ENCODE measurements around the gene UTP3.
"Not testable (repeated sequence)": the region's sequence is repeated elsewhere in the genome, so short reads cannot be mapped to it uniquely, and the experiment has no call there.

UTP3 gene

DNA sequence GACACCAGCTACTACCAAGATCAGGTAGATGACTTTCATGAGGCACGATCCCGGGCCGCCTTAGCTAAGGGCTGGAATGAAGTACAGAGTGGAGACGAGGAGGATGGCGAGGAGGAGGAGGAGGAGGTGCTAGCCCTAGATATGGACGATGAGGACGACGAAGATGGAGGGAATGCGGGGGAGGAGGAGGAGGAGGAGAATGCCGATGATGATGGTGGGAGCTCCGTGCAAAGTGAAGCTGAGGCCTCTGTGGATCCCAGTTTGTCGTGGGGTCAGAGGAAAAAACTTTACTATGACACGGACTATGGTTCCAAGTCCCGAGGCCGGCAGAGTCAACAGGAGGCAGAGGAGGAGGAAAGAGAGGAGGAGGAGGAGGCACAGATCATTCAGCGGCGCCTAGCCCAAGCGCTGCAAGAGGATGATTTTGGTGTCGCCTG is 481 bp downstream of the UTP3 start:
- no peak for DNase-seq

DNA sequence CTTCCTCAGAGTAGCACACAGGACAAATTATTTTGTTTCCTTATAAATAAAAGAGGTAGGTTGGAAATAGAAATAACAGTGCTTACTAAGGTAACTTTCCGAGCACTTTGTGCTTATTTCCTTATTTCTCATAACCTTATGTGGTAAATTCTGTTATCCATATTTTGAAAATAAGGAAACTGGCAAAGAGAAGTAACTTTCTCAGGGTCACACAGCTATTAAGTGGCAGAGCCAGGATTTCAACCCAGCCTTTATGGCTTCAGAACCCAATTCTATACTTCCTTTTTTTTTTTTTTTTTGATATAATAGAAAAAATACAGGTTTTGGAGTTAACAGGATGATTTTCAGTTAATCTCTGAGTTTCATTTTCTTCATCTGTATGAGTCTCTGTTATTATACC is 3.3 kb downstream of the UTP3 start:
- DNase-seq = no peak

DNA sequence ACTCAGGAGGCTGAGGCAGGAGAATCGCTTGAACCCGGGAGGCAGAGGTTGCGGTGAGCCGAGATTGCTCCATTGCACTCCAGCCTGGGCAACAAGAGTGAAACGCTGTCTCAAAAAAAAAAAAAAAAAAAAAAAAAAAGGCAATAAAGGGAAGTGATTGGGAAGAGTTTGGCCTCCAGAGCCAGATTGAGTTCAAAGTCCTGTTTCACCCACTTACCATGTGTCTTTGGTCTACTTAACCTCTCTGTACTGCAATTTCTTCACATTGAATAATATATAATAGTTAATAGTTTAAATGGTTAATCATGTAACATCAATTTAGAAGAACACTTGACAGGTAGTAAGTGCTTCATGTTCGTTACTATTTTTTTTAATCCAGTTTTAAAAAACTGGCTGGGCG is 6.3 kb downstream of the UTP3 start:
- not testable (repeated sequence) for DNase-seq

DNA sequence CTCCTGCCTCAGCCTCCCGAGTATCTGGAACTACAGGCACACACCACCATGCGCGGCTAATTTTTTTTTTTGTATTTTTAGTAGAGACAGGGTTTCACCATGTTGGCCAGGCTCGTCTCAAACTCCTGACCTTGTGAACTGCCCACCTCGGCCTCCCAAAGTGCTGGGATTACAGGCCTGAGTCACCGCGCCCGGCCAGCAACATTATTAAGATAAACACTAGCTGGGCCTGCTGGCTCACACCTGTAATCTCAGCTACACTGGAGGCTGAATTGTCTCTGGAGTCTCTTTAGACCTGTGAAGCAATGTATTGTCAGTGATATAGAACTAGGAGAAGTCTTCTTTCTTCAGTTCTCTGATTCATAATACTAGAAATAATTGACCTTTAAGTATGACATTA is 10.1 kb downstream of the UTP3 start:
- DNase-seq = not testable (repeated sequence)

DNA sequence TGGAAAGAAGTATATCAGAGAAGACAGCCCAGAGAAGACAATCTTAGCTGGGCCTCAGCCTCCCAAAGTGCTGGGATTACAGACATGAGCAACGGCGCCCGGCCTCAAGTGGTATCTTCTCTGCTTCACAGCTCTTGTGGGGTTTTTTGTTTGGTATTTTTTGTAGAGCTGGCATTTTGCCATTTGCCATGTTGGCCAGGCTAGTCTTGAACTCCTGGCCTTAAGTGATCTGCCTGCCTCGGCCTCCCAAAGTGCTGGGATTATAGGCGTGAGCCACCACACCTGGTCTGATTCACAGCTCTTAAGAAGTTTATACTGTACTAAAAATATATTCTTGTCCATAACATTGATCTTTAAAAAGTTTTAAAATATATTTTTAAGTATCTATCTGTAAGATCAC is 12.4 kb downstream of the UTP3 start:
- DNase-seq = no peak

DNA sequence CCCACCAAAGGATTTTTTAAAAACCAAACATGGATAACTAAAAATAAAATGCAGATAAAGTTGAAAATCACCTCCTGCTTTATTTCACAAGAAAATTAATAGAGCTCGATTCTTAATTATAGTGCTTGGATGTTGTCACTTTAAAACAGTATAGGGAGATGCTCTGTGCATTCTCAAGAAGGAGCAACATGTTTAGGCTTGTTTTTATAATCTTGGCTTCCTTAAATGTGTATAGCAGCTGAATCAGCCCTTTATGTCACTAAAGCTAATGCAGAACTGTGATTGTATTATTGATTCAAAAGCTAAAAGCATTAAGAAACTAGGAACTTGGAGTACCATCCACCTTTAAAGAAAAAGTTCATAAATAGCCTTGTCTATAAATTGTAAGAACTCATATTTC is 12.9 kb downstream of the UTP3 start:
- DNase-seq = no peak

DNA sequence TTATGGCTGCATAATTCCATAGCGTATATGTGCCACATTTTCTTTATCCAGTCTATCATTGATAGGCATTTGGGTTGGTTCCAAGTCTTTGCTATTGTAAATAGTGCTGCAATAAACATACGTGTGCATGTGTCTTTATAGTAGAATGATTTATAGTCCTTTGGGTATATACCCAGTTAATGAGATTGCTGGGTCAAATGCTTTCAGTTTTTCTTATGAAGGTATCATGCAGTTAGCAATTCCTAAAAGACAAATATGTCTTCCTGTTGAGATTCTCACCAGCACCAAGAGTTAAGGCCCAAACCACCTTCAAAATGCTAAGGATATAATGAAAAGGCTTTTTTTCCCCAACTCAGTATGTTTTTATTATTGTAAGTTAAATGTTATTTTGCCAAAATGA is 14.3 kb downstream of the UTP3 start:
- DNase-seq = not testable (repeated sequence)

DNA sequence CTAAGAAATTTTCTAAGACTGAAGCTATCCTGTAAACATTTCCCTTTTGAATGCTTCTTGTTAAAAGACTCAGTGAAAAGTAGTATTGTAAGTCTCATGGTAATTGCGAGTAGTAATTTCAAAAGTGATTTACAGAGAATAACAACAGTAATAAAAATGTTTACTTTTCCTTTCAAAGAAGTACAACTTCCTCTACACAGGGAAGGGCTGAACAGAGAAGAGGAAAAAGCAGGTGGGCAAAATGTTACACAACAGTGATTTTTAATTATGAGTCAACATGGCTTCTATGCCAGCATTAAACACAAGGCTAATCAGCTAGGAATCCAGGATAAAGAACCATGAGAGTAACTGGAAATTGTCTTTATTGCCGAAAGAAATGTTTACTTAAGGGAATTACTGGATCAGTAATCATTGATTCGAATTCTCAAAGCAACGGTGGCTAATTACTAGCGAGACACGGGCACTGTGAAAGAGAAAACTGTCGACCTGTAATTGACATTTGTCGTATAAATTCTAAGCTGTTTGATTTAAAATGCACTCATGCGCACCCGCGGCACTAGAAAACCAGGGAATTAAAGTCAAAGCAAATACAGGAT is 15.4 kb downstream of the UTP3 start:
- no peak for DNase-seq

DNA sequence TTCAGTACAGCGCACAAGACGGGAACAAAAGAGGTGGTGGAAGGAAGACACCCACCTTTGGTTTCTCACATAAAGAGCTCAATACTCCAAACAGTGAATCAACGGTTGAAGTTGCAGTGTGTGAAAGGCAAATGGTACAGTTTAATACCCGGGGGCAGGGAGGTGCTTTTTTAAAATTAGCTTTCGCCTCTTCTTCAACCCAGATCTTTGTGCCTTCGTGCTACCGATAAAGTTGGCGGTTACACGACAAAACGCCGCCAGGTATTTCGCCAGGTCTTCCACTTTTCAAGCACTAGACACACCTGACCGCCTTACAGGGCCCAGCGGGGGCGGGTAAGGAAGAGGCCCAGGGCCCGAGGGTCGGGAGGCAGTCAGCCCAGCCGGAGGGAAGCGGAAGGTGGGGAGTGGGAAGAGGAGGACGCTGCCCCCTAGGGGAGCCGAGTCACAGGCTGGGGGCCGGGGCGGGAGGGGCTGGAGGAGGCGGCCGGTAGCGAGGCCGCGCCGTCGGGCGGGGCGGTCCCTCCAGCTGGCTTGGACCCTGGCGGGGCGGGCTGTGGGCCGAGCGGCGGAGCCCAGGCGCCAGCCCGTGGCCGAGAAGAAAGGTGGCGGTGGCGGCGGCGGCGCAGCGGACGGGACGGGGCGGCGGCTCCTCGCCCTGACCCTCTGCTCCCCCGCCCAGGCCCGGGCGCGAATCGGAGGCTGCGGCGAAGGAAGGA is 16.0 kb downstream of the UTP3 start:
- DNase-seq = peak; percentile 63

DNA sequence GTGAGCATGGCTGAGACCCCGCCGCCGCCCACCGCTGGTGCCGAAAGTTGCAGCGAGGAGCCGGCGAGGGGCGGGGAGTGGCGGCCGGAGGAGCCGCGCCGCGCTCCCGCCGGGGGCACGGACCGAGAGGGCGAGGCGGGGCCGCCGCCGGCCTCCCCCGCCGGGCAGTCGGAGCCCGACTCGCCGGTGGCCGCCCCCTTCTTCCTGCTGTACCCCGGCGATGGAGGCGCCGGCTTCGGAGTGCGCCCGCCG is 16.5 kb downstream of the UTP3 start:
- no peak for DNase-seq

DNA sequence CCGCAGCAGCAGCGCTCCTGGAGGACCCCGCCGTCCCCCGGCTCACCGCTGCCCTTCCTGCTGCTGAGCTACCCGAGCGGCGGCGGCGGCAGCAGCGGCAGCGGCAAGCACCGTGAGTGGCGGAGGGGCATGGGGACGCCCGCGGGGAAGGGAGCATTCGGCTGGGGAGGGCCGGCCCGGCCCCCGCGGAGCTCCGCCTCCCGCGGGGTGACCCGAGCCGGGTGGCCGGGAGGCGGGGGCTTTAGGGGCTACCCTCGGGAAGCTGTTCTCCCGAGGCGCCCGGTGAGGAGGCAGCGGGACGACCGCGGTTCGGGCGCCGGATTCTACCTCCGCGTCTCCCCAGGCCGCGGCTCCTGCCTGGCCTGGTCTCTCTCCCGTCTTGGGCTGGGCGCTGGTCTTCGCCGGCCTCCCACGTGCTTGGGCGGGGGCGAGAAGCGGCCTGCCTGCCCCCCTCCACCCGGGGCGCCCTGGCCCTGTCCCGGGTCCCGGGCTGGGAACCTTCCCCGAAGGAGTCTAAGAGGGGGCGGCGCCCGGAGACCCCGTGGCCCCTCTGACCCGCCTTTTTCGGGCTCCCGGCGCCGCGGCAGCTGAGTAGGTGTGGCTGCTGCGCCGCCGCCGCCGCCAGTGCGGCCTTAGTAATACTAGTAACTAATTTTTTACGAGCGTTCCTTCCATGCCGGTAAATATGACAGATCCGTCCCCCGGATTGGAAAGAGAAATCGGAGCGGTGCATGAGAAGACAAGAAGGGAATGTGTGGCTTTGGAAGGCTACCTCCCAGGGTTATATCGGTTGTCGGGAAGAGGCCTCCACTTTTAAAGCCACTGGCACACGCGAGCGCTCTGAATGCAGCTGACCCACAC is 17.1 kb downstream of the UTP3 start:
- peak; percentile 70 for DNase-seq

DNA sequence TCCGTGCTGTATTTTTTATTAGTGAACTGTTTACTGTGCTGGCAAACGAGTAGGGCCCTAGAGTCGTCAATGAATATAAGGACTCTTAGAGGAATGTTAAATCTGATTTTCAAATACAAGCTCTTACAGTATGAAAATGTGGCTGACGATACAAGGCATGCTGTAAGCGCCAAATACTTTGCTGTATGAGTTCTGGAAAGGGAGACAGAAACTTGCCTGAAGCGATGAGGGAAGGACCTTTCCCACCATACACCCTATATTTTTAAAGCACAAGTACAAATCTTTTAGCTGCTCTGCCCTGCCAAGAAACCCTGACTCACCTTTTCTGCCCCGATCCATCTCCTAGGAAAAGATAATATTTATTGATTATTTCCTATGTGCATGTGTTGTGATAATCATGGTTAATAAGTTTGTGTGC is 17.7 kb downstream of the UTP3 start:
- no peak for DNase-seq

DNA sequence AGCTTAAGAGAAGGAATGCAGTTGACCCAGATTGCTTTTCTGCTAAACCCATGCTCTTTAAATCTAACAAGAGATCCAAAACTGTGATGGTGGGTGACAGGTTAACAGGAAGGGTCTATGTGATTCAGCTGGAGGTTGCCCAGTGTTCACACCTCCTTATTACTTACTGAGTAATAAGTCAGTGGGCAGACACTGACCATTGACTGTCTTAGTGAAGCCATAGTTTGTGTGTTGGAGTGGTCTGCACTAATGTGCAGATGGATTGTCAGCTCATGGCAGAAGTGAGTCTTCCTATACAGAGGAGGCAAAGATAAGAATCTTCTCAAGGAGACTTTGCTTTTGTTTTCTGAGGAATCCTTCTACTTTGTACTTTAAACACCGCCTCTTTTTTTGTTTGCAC is 18.2 kb downstream of the UTP3 start:
- DNase-seq = no peak

DNA sequence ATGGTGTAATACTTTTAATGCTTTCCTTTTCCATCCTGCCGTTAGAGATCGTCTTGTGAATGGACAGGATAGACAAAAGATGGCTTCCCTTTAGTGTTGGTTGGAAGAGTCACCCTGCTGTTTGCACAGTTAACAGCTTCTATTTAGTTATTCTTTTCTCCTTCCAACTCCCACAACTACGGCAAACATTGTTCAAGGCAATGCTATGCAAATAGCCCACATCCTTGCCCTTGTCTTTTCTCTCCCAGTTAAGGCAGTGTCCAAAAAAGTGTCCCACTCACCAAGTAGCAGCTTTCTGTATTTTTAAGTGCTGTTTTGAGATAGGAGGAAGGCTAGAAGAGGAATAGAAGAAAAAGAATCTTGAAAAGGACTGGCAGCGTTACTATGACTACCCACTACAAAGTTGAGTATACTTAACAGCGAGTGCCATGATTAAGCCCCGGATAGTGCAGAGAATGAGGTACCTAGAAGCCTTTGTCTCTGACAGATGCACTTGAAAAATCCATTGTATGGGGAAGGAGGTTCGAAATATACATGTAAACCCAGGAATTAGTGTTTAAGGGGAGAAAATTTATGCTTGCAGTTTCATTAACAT is 21.4 kb downstream of the UTP3 start:
- no peak for DNase-seq

DNA sequence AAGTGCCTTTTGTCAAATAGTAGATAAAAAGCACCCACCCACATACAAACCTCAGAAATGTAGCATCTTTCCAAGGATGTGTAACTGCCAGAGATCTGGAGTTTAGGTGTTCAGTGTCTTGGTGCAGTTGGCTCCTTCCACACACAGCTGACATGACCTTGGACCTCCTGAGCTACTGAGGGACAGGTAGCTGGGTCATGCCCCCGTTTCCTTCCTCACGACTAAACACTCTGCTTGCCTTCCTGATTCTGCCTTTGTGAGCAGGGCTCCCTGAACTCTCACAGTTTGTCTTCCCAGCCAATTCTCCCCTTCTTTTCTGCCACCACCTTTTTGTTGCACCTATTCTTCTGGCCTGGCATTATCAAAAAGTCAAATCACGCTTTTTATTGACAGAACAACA is 23.3 kb downstream of the UTP3 start:
- DNase-seq = no peak

DNA sequence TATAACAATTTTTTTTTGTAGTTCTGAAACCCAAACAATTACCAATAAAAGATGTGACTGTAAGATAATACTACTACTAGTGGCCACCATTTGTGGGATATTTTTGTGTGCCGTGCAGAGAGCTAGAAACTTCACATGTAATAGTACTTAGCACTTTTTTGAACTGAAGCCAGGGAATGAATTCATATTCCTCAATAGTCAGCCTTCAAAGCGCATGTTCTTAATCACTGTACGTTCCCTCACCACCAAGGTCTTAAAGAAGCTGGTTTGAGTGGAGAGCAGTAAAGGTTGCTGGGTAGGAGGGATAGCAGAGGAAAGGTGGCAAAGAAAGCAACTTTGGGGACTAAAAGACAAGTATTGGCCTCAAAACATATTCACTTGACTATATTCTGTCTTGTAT is 23.8 kb downstream of the UTP3 start:
- DNase-seq = no peak

DNA sequence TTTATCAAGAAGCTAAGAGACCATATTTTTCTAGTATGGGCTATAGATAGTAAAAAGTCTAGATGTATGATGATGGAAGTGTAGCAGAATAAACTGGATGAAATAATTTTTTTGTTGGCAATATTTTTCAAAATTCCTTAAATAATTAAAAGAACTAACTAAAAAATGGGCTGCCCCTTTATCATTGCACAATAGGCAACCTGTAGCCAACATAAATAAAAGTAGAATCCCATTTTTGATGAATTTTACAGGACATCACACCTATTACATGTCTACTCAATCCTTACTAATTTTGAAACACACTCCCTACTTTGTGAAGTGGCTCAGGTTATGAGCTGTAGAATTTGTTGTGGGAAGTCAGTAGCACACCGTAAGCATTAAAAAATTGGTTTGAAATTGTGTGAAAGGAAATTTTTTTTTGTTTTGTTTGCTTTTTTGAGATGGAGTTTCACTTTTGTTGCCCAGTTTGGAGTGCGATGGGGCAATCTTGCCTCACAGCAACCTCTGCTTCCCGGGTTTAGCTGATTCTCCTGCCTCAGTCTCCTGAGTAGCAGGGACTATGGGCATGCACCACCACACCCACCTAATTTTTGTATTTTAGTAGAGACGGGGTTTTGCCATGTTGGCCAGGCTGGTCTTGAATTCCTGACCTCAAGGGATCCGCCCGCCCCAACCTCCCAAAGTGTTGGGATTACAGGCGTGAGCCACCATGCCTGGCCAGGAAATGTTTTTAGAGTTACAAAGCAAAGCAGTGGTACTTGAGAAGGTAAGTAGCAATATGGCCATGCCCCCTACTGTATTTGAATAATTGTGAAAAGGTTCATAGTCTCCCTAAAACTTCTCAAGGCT is 24.5 kb downstream of the UTP3 start:
- no peak for DNase-seq

DNA sequence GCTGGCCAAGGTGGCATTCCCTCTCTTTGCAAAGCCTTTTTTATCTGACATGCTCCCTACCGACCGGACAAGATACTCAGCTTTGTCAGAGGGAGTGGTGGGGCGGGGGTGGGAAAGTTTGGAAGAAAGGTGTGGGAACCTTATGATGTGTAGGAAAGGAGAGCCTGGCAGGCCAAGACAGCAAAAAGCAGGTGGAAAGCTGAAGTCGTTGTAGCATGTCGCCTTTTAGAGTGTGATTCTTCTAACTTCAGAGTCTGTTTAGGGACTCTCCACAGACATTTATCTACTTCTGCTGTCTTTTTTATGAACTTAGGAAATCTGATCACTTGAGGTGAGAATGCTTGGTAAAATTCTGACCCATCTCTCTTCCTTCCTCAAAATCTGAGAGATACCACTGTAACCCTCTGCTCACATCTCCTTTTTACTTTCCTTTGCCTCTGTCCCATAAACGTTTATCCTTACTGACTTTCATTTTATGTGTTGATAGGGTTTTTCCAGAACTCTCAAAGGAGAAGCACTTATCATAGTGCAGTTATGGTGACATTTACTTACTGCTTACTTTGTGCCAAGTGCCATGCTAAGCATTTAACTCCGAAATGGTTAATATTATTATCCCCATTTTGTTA is 25.2 kb downstream of the UTP3 start:
- DNase-seq = no peak

DNA sequence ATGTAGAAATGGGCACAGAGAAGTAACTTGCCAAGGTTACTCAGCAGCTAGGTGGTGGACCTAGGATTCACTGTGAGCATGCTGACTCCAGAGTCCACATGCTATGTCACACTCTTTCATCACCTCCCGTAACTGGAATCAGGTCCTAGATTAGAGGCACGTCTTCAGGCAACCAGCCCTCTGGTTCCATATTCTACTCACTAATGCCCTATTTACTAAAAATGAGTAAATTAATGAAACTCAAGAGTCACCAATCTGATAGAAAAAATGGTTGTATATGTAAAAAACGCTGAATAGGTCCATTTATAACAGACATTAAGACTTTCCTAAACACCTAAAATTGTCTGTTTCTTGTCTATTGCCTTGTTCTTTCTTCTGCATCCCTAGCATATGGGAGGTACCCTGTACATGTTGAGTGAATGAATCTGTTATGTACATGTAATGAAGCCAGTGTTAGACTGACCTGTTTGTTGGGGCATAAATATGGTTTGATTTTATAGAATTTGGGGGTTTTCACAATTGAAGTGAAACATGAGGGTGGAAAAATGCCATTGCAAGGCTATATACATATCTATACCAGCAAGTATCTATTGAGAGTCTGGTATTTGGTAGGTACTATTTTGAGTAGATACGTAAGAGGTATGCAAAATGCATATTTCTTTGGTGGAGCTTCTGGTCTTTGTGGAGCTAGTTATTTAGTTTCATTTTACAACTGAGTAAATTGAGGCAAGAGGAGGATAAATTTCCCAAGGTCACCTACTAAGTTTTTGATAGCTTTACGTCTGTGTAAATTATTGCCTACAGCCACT is 26.0 kb downstream of the UTP3 start:
- no peak for DNase-seq

DNA sequence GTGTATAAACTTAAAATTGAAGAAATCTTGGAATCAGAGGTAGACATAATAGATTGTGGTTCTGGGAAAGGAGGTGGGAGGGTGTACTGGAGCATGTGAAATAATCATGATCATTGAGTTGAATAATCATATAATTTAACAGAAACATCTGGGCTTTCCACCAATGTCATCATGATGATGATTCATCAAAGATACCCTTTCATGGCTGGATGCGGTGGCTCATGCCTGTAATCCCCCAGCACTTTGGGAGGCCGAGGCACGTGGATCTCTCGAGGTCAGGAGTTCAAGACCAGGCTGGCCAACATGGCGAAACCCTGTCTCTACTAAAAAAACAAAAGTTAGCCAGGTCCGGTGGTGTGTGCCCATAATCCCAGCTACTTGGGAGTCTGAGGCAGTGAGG is 26.8 kb downstream of the UTP3 start:
- DNase-seq = no peak

DNA sequence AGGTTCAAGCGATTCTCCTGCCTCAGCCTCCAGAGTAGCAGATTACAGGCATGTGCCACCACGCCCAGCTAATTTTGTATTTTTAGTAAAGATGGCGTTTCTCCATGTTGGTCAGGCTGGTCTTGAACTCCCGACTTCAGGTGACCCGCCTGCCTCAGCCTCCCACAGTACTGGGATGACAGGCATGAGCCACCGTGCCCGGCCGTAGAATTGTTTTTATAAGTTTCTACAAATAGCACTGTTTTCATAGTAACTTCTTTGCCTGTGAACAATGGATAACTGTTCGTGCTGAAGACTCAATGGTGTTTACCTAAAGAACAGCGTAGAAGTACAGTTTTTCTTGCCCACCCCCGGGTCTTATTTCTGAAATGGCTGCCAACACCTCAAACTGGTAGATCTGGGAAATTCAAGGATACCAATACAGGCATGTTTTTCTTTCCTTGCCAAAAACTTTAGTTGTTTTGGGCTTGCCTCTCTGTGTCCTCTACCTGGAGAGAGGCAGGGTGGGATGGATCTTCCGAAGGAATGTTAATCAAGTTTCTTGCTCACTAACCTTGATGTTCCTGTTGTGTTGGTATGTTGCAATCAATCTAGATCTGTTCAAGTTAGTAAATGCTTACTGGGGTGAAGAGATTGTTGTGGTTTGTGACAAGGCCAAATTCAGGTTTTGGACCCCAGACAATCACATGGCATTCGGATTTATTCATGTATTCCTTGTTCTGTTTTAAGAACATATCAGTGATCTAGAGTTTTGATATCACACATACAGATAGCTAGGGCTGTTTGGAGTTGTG is 30.7 kb downstream of the UTP3 start:
- DNase-seq = no peak
